ENCODE results near the gene DCST2. TPM values are rescaled to one million over a fixed set of nuclear protein-coding genes. Genes with fewer than 3 reads are reported as not detected.

Gene DCST2
- total and polyA plus RNA-seq, 2 of the 8 experiments (the other 6 are each of a cell fraction or from before 2014, with no cell fraction given), result 0.43 to 2.1 TPM

- TF ChIP-seq CHD7 (IDR thresholded peaks at IDR 0.05; ENCODE audit: insufficient replicate concordance, low read length), result no peak
- TF ChIP-seq RBBP5 (IDR thresholded peaks at IDR 0.05; ENCODE audit: borderline replicate concordance, low read depth, low read length), result no peak
- TF ChIP-seq SP1 (IDR thresholded peaks at IDR 0.05; ENCODE audit: low read depth, low read length), result no peak
- no peak for TF ChIP-seq SRF (IDR thresholded peaks at IDR 0.05; ENCODE audit: low read depth, low read length)
- TF ChIP-seq TAF7 (optimal IDR thresholded peaks at IDR 0.05; ENCODE audit: borderline replicate concordance, low read depth, low read length), result no peak
- TF ChIP-seq CHD1 (IDR thresholded peaks at IDR 0.05; ENCODE audit: low read depth, low read length), result no peak
- no peak for TF ChIP-seq CTCF (IDR thresholded peaks at IDR 0.05; ENCODE audit: control extremely low read depth in 1 of 3, insufficient read depth in 1 of 3, low read depth in 1 of 3, low read length in 3 of 3)
- TF ChIP-seq SIX5 (IDR thresholded peaks at IDR 0.05; ENCODE audit: low read depth, low read length), result no peak
- no peak for TF ChIP-seq HDAC2 (IDR thresholded peaks at IDR 0.05; ENCODE audit: borderline replicate concordance in 1 of 2, low read depth in 2 of 2, low read length in 2 of 2)
These were observed 10.8 kb upstream of the DCST2 start (continued) for GRCh38 chr1:155044365-155044764.

Measured in H1 (cell line).